ENCODE data around the gene FAM162A. TPM values are rescaled to one million over a fixed set of nuclear protein-coding genes. Genes with fewer than 3 reads are reported as not detected.

The FAM162A gene, protein sequence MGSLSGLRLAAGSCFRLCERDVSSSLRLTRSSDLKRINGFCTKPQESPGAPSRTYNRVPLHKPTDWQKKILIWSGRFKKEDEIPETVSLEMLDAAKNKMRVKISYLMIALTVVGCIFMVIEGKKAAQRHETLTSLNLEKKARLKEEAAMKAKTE
- polyA plus RNA-seq: 337 and 434 TPM in 2 replicates

DNA sequence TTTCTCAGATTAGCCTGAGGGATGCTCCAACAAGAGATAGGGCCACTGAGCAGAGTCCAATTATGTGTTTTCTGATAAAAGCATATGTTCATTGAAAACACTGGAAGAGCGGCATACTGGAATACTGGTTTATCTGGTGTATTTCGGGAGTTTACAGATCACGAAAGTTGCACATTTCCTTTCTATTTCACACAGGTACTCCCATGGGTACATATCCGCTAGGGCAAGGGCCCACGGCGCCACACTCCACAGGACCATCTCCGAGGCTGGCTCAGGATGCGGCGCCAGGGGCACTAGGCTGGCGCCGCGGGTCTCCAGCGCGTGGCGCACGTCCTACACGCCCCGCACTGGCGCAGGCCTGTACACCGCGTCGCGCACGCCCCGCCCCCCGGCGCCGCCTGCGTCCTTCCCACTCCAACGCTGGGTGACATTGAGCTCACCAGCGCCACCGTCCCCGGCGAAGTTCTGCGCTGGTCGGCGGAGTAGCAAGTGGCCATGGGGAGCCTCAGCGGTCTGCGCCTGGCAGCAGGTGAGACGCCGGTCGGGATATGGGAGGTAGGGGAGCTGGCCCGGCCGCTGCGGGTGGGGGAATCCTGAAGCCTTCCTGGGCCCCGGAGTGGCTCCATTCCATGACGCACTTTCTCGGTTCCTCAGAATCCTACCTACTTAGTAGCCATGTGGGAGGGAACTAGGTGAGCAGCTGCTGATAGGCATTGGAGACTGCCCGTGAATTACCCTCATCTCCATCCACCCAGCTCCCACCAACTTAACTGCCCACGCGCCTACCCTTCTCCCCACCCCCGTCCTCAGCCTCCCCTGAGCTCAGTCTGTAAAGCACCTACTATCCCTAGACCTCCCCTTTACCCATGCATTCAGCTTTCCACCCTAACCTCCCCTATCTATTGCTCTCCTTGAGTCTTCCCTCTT is at the start of gene FAM162A:
Gene FAM162A, plus strand, starts transcription at position 412 of the 927 bp plus-strand sequence. Its CDS starts 84 bp downstream, at position 496.

DNA sequence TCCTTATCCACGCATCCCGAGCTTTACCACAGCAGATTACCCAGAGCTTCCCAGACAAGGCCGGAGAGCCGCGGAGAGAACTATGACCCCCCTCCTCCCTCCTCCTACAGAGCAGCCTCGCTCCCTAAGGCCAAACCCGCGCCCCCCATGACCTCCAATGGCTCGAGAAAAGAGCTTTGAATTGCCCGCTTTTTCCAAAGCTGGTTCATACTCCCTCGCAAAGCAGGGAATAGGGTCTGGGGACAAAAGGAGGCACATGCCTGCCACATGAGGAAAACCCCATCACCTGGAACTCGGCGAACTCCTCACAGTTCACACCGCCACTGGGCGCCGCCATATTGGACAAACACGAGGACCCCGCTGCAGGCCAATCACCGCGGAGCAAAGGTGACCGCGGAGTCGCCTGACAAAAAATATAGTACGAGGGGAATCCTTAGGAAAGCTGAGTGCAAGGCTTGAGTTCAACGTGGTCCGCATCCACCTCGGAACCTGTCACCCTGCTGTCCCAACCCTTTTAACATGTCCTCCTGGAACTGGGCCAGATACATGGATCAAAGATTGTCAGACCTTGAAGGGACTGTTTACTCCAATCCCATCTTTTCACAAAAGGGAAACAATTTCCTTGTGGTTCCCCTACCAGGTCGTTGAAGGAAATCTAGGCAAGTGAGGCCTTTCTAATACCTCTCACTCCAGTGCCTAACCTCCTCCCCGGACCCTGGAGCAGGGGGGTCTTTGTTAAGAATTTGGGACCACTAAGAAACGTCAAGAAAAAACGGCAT is 905 bp upstream of the FAM162A start, which contains the start of gene MIX23:
Gene MIX23, minus strand, starts transcription at position 344 of the 779 bp plus-strand sequence. Its CDS starts 7 bp downstream, at position 337.

DNA sequence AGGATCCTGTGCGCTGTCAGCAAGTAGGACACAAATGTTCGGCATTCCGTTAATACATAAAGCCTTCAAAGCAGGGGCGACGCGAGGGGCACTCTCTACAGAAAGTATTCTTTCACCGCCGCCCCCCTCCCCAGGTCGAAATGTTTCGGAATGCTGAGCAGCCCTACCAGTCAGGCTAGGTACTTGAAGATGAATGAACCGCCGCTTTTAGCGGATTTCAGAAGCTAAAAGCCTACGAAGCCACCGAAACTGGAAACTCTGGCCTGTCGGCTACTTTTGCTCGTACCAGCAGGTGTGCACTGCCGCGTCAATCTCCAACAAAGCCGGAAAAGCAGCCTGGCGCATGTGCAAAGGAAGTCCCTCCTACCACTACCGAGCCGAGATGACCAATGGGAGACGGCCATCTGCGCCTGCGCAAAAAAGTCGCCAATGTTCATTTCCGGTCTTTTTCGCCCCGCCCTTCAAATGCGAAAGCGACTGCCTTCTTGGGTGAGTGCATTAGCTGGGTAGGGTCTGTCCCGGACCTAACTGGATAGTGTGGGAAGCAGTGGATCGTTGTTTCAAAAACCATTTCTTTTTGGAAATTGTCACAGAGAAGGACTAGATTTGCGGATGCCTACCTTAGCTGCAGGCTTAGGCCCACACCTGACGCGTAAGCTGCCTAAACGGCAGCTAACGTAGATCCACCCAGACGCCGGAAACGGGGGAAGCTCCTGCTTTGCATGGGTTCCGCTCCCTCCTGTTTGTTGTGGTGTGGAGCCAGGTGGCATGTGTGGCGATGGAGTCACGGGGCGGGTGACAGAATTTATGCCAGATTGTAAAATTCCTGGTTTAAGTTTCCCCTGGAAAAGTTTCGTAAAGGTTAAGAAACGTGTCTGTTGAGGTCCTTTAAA is 32.0 kb downstream of the FAM162A start, which contains the start of gene WDR5B:
Gene WDR5B, minus strand, starts transcription at position 301 of the 893 bp plus-strand sequence. CDS start 534 bp downstream, outside the sequence.

Other genes starting within 250 kb of the FAM162A start
- gene CASR, start 200.5 kb upstream of the FAM162A start, polyA plus RNA-seq: not detected in 2 replicates
- not detected in 2 replicates for gene CSTA, start 58.9 kb upstream of the FAM162A start, polyA plus RNA-seq
- gene MIX23, start 951 bp upstream of the FAM162A start, polyA plus RNA-seq: 12.6 and 17.5 TPM in 2 replicates
- 0.11 and 0.45 TPM in 2 replicates for gene WDR5B, start 31.9 kb downstream of the FAM162A start, polyA plus RNA-seq
- 21.5 and 26.1 TPM in 2 replicates for gene KPNA1, start 130.8 kb downstream of the FAM162A start, polyA plus RNA-seq
- gene PARP9, start 180.1 kb downstream of the FAM162A start, polyA plus RNA-seq: 0.64 and 1.9 TPM in 2 replicates
- 0.36 and 0.64 TPM in 2 replicates for gene DTX3L, start 180.2 kb downstream of the FAM162A start, polyA plus RNA-seq
- 2.2 and 2.7 TPM in 2 replicates for gene PARP15, start 193.5 kb downstream of the FAM162A start, polyA plus RNA-seq